Liver (tissue), 9 donors: Measurements from ENCODE around the gene NCAM1. TPM values are rescaled to one million over a fixed set of nuclear protein-coding genes. Genes with fewer than 3 reads are reported as not detected.

Experiments used
- DNase-seq: peaks from one replicate; pipeline ENCODE4 v3.0.0-alpha.2; 2017; ENCODE audit warnings: low spot score
- H3K27ac ChIP-seq, 2 donors: one replicate each; pipeline ENCODE4 v1.7.0; 2013; ENCODE audit warnings: inconsistent platforms in 2 of 2, low read length in 2 of 2, control low read depth in 1 of 2, low read depth in 1 of 2, mild to moderate bottlenecking in 1 of 2
- H3K27me3 ChIP-seq, 4 donors: one replicate each; pipeline versions ENCODE4 v1.6.1 to v1.7.0; 2013; ENCODE audit warnings: low read length in 3 of 4, inconsistent platforms in 1 of 4, mild to moderate bottlenecking in 1 of 4, moderate library complexity in 1 of 4; ENCODE audit not compliant: control insufficient read depth in 4 of 4, insufficient read depth in 4 of 4
- H3K36me3 ChIP-seq, 4 donors: one replicate each; pipeline versions ENCODE4 v1.6.1 to v1.7.0; 2013; ENCODE audit warnings: low read length in 3 of 4, mild to moderate bottlenecking in 3 of 4, low read depth in 1 of 4, moderate library complexity in 1 of 4; ENCODE audit not compliant: control insufficient read depth in 4 of 4, insufficient read depth in 3 of 4
- H3K4me1 ChIP-seq, 4 donors: one replicate each; pipeline versions ENCODE4 v1.6.1 to v1.7.0; 2013; ENCODE audit warnings: low read length in 3 of 4, mild to moderate bottlenecking in 3 of 4, moderate library complexity in 1 of 4; ENCODE audit not compliant: control insufficient read depth in 4 of 4, insufficient read depth in 4 of 4
- H3K4me3 ChIP-seq, 3 donors: one replicate each; pipeline versions ENCODE4 v1.6.1 to v1.7.0; 2013; ENCODE audit warnings: low read length in 3 of 3, control low read depth in 1 of 3, low read depth in 1 of 3, mild to moderate bottlenecking in 1 of 3
- H3K9ac ChIP-seq, 2 donors: one replicate each; pipeline ENCODE4 v1.7.0; 2013; ENCODE audit warnings: low read length in 2 of 2, mild to moderate bottlenecking in 2 of 2, moderate library complexity in 2 of 2, control low read depth in 1 of 2, low read depth in 1 of 2
- H3K9me3 ChIP-seq, 4 donors: one replicate each; pipeline versions ENCODE4 v1.6.1 to v1.7.0; 2013; ENCODE audit warnings: low read length in 3 of 4; ENCODE audit not compliant: control insufficient read depth in 4 of 4
- CTCF ChIP-seq: fragments of 150-350 bp; IDR thresholded peaks from 2 replicates; pipeline ENCODE4 v1.5.1; 2017; ENCODE audit warnings: improper control_type of control experiment, low read depth, low read length; ENCODE audit not compliant: missing input control
- EGR1 ChIP-seq, 2 donors: IDR thresholded peaks; 2 replicates each; pipeline ENCODE4 v1.6.1; 2016 to 2018; ENCODE audit warnings: antibody characterized with exemption in 2 of 2, low read depth in 2 of 2
- FOXA1 ChIP-seq: IDR thresholded peaks from 2 replicates; pipeline ENCODE4 v1.6.1; 2016; ENCODE audit warnings: antibody characterized with exemption
- FOXA2 ChIP-seq: IDR thresholded peaks from 2 replicates; pipeline ENCODE4 v1.6.1; 2016; ENCODE audit warnings: antibody characterized with exemption
- GABPA ChIP-seq, 2 donors: IDR thresholded peaks in 1 of 2; conservative IDR thresholded peaks in 1 of 2; 2 replicates each; pipeline ENCODE4 v1.6.1; 2016; ENCODE audit warnings: antibody characterized with exemption in 2 of 2, mild to moderate bottlenecking in 1 of 2, moderate library complexity in 1 of 2
- HNF4A ChIP-seq, 2 donors: conservative IDR thresholded peaks; 2 replicates each; pipeline ENCODE4 v1.6.1; 2016; ENCODE audit warnings: antibody characterized with exemption in 2 of 2, mild to moderate bottlenecking in 2 of 2
- HNF4G ChIP-seq: IDR thresholded peaks from 2 replicates; pipeline ENCODE4 v1.6.1; 2016; ENCODE audit warnings: antibody characterized with exemption
- JUND ChIP-seq, 2 donors: IDR thresholded peaks; 2 replicates each; pipeline ENCODE4 v1.6.1; 2016; ENCODE audit warnings: antibody characterized with exemption in 2 of 2
- MAX ChIP-seq: IDR thresholded peaks from 2 replicates; pipeline ENCODE4 v1.6.1; 2016; ENCODE audit warnings: antibody characterized with exemption
- NR2F2 ChIP-seq: IDR thresholded peaks from 2 replicates; pipeline ENCODE4 v1.6.1; 2016; ENCODE audit warnings: antibody characterized with exemption
- RAD21 ChIP-seq, 2 donors: IDR thresholded peaks; 2 replicates each; pipeline ENCODE4 v1.6.1; 2016; ENCODE audit warnings: antibody characterized with exemption in 2 of 2, mild to moderate bottlenecking in 2 of 2
- RXRA ChIP-seq, 2 donors: IDR thresholded peaks; 2 replicates each; pipeline ENCODE4 v1.6.1; 2017 to 2018; ENCODE audit warnings: antibody characterized with exemption in 2 of 2, mild to moderate bottlenecking in 1 of 2
- SP1 ChIP-seq: IDR thresholded peaks from 2 replicates; pipeline ENCODE4 v1.6.1; 2018; ENCODE audit warnings: antibody characterized with exemption, mild to moderate bottlenecking
- TAF1 ChIP-seq: conservative IDR thresholded peaks from 2 replicates; pipeline ENCODE4 v1.6.1; 2016; ENCODE audit warnings: antibody characterized with exemption, mild to moderate bottlenecking
- YY1 ChIP-seq: IDR thresholded peaks from 2 replicates; pipeline ENCODE4 v1.6.1; 2016; ENCODE audit warnings: antibody characterized with exemption, mild to moderate bottlenecking
- WGBS: extraction: QIAGEN DNeasy Blood & Tissue Kit; methylation state at CpG from one replicate; pipeline ENCODE4 v1.1.7; 2013; 5-methylcytosine and 5-hydroxymethylcytosine counted together
- polyA plus RNA-seq, 2 donors: library from polyadenylated mRNA; stranded (reverse) in 1 of 2; unstranded in 1 of 2; fragments of 200-250 nt in 1 of 2; fragments of >200 nt in 1 of 2; fragmentation: Nextera tagmentation in 1 of 2; extraction: Ambion mirVana in 1 of 2; gene quantifications; one replicate each; pipeline versions ENCODE4 v1.2.1 to v1.2.3, GENCODE V29; 2013 to 2015
- total RNA-seq, 2 donors: library from RNA; depleted of rRNA; stranded (reverse); fragments of >200 nt; gene quantifications; one replicate each; pipeline ENCODE4 v1.2.3, GENCODE V29; 2014
- TF ChIP-seq, protein P1 (sequence below): IDR thresholded peaks from 2 replicates; pipeline ENCODE4 v1.6.1; 2016; ENCODE audit warnings: antibody characterized with exemption
- TF ChIP-seq, protein P2 (sequence below): IDR thresholded peaks from 2 replicates; pipeline ENCODE4 v1.6.1; 2016; ENCODE audit warnings: antibody characterized with exemption, mild to moderate bottlenecking
- TF ChIP-seq, protein P3 (sequence below): IDR thresholded peaks from 2 replicates; pipeline ENCODE4 v1.6.1; 2016; ENCODE audit warnings: antibody characterized with exemption
- donor health status: healthy.
- donor health status: healthy.
- donor health status: healthy.
- donor health status: healthy.
- donor health status: healthy.

Gene NCAM1
- total and polyA plus RNA-seq, 4 donors: 0.65 to 2.1 (median 0.88) TPM

GRCh38 chr11:113222241-113222640 lies 261.0 kb downstream of the NCAM1 start:
- no peak for DNase-seq
- Histone ChIP-seq H3K27me3 (no peaks in the 10 kb centered on the region), H3K27ac (no peak overlapping the region), H3K4me1 (no peaks in the 10 kb centered on the region), H3K36me3 (no peaks in the 10 kb centered on the region), H3K4me3 (no peak overlapping the region), H3K9ac (no peak overlapping the region), H3K9me3 (no peaks in the 10 kb centered on the region)
- no peak for TF ChIP-seq TAF1
- TF ChIP-seq SP1: no peak
- TF ChIP-seq, protein P1, sequence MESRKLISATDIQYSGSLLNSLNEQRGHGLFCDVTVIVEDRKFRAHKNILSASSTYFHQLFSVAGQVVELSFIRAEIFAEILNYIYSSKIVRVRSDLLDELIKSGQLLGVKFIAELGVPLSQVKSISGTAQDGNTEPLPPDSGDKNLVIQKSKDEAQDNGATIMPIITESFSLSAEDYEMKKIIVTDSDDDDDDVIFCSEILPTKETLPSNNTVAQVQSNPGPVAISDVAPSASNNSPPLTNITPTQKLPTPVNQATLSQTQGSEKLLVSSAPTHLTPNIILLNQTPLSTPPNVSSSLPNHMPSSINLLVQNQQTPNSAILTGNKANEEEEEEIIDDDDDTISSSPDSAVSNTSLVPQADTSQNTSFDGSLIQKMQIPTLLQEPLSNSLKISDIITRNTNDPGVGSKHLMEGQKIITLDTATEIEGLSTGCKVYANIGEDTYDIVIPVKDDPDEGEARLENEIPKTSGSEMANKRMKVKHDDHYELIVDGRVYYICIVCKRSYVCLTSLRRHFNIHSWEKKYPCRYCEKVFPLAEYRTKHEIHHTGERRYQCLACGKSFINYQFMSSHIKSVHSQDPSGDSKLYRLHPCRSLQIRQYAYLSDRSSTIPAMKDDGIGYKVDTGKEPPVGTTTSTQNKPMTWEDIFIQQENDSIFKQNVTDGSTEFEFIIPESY: no peak
- no peak for TF ChIP-seq RXRA (IDR thresholded peaks at IDR 0.05)
- no peak for TF ChIP-seq RAD21 (IDR thresholded peaks at IDR 0.05)
- no peak for TF ChIP-seq HNF4A (conservative IDR thresholded peaks at IDR 0.05)
- TF ChIP-seq GABPA (IDR thresholded peaks at IDR 0.05 in 1 of 2, conservative IDR thresholded peaks at IDR 0.05 in 1 of 2): no peak
- no peak for TF ChIP-seq JUND (IDR thresholded peaks at IDR 0.05)
- TF ChIP-seq, protein P2, sequence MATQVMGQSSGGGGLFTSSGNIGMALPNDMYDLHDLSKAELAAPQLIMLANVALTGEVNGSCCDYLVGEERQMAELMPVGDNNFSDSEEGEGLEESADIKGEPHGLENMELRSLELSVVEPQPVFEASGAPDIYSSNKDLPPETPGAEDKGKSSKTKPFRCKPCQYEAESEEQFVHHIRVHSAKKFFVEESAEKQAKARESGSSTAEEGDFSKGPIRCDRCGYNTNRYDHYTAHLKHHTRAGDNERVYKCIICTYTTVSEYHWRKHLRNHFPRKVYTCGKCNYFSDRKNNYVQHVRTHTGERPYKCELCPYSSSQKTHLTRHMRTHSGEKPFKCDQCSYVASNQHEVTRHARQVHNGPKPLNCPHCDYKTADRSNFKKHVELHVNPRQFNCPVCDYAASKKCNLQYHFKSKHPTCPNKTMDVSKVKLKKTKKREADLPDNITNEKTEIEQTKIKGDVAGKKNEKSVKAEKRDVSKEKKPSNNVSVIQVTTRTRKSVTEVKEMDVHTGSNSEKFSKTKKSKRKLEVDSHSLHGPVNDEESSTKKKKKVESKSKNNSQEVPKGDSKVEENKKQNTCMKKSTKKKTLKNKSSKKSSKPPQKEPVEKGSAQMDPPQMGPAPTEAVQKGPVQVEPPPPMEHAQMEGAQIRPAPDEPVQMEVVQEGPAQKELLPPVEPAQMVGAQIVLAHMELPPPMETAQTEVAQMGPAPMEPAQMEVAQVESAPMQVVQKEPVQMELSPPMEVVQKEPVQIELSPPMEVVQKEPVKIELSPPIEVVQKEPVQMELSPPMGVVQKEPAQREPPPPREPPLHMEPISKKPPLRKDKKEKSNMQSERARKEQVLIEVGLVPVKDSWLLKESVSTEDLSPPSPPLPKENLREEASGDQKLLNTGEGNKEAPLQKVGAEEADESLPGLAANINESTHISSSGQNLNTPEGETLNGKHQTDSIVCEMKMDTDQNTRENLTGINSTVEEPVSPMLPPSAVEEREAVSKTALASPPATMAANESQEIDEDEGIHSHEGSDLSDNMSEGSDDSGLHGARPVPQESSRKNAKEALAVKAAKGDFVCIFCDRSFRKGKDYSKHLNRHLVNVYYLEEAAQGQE: no peak
- no peak for TF ChIP-seq HNF4G
- no peak for TF ChIP-seq CTCF
- TF ChIP-seq, protein P3, sequence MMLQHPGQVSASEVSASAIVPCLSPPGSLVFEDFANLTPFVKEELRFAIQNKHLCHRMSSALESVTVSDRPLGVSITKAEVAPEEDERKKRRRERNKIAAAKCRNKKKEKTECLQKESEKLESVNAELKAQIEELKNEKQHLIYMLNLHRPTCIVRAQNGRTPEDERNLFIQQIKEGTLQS: no peak
- no peak for TF ChIP-seq EGR1 (IDR thresholded peaks at IDR 0.05; ENCODE audit: low read depth in 2 of 2)
- no peak for TF ChIP-seq NR2F2
- no peak for TF ChIP-seq FOXA1
- TF ChIP-seq FOXA2: no peak
- no peak for TF ChIP-seq MAX
- no peak for TF ChIP-seq YY1
- 76% methylated on average over 2 of the region's 2 CpGs for WGBS
